Measurements from ENCODE around the gene CHST11. TPM values are rescaled to one million over a fixed set of nuclear protein-coding genes. Genes with fewer than 3 reads are reported as not detected.

CHST11 gene
- total RNA-seq, 1 experiment from 2014 or later = 8.4 TPM

- DNase-seq (ENCODE audit: low spot score) = no peak
These were observed 3.4 kb downstream of the CHST11 start for GRCh38 chr12:104460041-104460719.

GRCh38 chr12:104460973-104461698, 4.4 kb downstream of the CHST11 start:
- DNase-seq (ENCODE audit: low spot score) = no peak

- no peak for DNase-seq (ENCODE audit: low spot score)
These were observed 5.6 kb downstream of the CHST11 start for GRCh38 chr12:104462325-104462724.

- DNase-seq (ENCODE audit: low spot score) = no peak
These were observed 6.2 kb downstream of the CHST11 start for GRCh38 chr12:104462931-104463339.

- no peak for DNase-seq (ENCODE audit: low spot score)
These were observed 6.6 kb downstream of the CHST11 start for GRCh38 chr12:104463368-104463767.

- DNase-seq (ENCODE audit: low spot score) = no peak
These were observed 8.2 kb downstream of the CHST11 start for GRCh38 chr12:104464899-104465298.

GRCh38 chr12:104466709-104467345, 10.1 kb downstream of the CHST11 start:
- no peak for DNase-seq (ENCODE audit: low spot score)

GRCh38 chr12:104467346-104467837, 10.6 kb downstream of the CHST11 start:
- DNase-seq (ENCODE audit: low spot score) = no peak

- no peak for DNase-seq (ENCODE audit: low spot score)
These were observed 11.6 kb downstream of the CHST11 start for GRCh38 chr12:104468371-104468770.

GRCh38 chr12:104469066-104469465, 12.3 kb downstream of the CHST11 start:
- DNase-seq (ENCODE audit: low spot score) = no peak

GRCh38 chr12:104469523-104469922, 12.8 kb downstream of the CHST11 start:
- DNase-seq (ENCODE audit: low spot score) = no peak

GRCh38 chr12:104470521-104470920, 13.8 kb downstream of the CHST11 start:
- DNase-seq (ENCODE audit: low spot score) = no peak

GRCh38 chr12:104471336-104471735, 14.6 kb downstream of the CHST11 start:
- no peak for DNase-seq (ENCODE audit: low spot score)

- DNase-seq (ENCODE audit: low spot score) = no peak
These were observed 16.0 kb downstream of the CHST11 start for GRCh38 chr12:104472748-104473147.

GRCh38 chr12:104473374-104473983, 16.7 kb downstream of the CHST11 start:
- no peak for DNase-seq (ENCODE audit: low spot score)

- no peak for DNase-seq (ENCODE audit: low spot score)
These were observed 18.5 kb downstream of the CHST11 start for GRCh38 chr12:104475271-104475670.

- no peak for DNase-seq (ENCODE audit: low spot score)
These were observed 21.0 kb downstream of the CHST11 start for GRCh38 chr12:104477510-104478390.

- DNase-seq (ENCODE audit: low spot score) = no peak
These were observed 21.8 kb downstream of the CHST11 start for GRCh38 chr12:104478396-104479122.

GRCh38 chr12:104479123-104479662, 22.4 kb downstream of the CHST11 start:
- DNase-seq (ENCODE audit: low spot score) = no peak

- DNase-seq (ENCODE audit: low spot score) = no peak
These were observed 23.3 kb downstream of the CHST11 start for GRCh38 chr12:104480012-104480411.
